HT-29 (cell line): ENCODE data around the gene HMGCR. TPM values are rescaled to one million over a fixed set of nuclear protein-coding genes. Genes with fewer than 3 reads are reported as not detected.
"Not testable (repeated sequence)": the region's sequence is repeated elsewhere in the genome, so short reads cannot be mapped to it uniquely, and the experiment has no call there.

ENCODE experiments used
- DNase-seq: peaks from one replicate; pipeline ENCODE4 v3.0.0-alpha.2; 2015; ENCODE audit warnings: low spot score
- total RNA-seq: library from RNA; depleted of rRNA; stranded (reverse); fragments of >200 nt; shearing (Covaris generic); gene quantifications from 2 replicates; pipeline ENCODE4 v1.2.3, GENCODE V29; 2014; rRNA removed

The HMGCR gene
- total RNA-seq = 56.4 and 59.7 TPM in 2 replicates

DNA sequence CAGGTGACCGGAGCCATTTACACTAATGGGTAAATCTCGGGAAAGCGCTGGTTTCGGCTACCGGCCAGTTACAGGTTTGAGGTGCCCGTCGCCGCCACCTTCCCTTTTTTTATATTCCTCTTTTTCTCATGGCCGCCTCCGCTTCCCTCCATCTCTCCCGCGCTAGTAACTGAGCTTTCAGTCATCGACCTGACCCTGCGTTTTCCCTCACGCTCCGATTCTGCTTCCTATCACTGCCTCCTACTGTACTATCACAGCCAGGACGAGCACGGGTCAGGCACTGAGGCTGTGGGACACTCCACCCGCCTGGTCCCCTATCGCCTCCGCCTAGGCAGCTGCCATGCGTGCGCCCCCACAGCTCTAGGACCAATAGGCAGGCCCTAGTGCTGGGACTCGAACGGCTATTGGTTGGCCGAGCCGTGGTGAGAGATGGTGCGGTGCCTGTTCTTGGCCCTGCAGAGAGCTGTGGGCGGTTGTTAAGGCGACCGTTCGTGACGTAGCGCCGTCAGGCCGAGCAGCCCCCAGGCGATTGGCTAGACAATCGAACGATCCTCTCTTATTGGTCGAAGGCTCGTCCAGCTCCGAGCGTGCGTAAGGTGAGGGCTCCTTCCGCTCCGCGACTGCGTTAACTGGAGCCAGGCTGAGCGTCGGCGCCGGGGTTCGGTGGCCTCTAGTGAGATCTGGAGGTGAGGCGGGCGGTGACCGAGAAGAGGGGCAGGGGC lies at the start of gene HMGCR:
Gene HMGCR (plus strand): TSS at position 606 of the 722 bp plus-strand sequence. CDS start 5,386 bp downstream, outside the sequence.
- DNase-seq = peak; percentile 99

DNA sequence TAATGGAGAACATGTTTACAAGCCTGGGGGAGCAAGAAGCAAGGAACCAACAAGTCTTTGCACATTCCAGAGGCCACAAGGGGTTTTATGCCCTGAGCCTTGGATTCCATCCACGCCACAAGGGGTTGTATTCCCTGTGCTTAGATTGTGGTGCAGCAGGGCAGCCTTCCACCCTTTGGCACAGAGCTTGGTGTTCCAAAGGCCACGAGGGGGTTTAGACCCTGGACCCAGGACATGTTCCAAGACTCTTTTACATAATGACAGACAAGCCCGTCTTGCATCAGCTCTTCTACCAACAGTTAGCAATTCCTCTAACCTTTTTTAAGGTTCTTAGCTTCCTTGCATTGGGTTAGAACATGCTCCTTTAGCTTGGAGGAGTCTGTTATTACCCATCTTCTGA lies 45.2 kb upstream of the HMGCR start:
- not testable (repeated sequence) for DNase-seq

DNA sequence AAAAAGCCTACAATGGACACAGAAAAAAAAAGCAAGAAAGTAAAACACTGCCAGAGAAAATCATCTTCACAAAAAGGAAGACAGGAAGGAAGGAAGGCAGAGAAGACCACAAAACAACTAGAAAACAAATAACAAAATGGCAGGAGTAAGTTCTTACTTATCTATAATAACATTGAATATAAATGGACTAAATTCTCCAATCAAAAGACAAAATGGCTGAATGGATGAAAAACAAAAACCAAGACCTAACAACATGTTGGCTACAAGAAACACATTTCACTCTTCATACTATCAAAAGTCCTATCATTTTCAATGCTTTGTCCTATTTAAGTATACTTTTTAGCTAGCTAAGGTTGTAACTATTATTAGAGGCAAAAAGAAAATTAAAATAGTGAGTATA lies 36.9 kb upstream of the HMGCR start:
- no peak for DNase-seq

DNA sequence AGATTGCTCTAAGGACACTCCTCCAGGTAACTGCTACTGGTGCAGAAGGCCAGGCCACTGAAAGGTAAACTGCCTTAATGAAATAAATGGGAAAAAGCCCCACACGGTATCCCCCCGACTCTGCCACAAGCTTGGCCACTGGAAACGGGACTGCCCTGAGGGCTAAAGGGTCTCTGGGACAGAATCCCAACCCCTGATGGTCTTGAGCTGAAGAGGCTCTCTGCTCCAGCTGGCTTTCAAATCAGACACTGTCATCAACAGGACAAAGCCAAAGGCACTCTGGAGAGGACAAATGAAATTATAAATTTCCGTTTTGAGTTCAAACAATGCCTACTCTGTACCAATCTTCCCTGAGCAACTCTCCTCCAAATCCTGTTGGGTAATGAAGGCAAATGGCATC lies 33.6 kb upstream of the HMGCR start:
- DNase-seq = no peak

DNA sequence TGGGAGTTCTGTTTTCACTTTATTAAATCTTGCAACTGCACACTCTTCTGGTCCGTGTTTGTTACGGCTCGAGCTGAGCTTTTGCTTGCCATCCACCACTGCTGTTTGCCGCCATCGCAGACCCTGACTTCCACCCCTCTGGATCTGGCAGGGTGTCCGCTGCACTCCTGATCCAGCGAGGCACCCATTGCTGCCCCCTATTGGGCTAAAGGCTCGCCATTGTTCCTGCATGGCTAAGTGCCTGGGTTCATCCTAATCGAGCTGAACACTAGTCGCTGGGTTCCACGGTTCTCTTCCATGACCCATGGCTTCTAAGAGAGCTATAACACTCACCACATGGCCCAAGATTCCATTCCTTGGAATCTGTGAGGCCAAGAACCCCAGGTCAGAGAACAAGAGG lies 32.5 kb upstream of the HMGCR start:
- not testable (repeated sequence) for DNase-seq

DNA sequence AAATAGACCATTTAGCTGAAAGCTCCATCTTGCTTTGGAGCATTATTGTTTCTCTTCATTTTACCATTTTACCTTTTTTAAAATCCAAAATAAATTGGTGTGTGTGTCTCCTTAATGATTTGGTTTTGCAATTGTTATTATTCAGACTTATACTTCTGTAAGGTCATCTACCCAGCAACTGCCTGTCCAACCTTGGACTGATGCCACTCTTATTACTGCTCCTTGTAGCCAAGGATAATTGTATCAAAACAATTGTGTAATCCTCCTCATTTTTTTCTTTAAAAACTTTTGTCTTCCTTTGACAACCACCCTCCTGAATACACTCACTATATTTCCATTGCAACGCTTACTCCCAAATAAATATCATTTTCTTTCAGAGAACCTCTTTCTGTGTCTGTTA lies 30.3 kb upstream of the HMGCR start:
- no peak for DNase-seq

DNA sequence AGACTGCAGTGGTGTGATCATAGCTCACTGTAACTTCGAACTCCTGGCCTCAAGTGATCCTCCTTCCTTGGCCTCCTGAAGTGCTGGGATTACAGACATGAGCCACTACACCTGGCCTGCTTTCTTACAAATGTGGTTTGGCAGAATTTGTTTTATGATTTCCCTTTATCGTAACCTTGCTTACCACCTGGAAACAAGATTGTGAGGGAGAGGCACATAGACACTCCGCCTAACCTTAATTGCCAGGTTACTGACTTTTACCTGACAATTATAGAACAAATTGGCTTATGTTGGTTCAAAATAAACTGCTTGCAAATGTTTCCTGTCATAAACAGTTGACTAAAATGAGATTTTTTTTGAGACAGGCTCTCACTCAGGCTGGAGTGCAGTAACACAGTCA lies 26.8 kb upstream of the HMGCR start:
- no peak for DNase-seq

DNA sequence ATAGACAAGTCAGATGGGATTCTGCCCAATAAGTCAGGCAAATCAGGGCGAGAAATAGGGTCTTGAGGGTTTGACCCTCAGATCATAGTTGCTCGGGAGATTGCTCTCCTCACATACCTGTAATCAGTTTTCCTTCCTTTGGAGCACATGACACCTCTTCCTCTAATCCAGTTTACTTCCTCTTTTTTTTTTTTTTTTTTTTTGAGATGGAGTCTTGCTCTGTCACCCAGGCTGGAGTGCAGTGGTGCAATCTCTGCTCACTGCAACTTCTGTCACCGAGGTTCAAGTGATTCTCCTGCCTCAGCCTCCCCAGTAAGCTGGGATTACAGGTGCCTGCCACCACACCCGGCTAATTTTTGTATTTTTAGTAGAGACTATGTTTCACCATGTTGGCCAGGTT lies 17.9 kb upstream of the HMGCR start:
- DNase-seq = not testable (repeated sequence)

DNA sequence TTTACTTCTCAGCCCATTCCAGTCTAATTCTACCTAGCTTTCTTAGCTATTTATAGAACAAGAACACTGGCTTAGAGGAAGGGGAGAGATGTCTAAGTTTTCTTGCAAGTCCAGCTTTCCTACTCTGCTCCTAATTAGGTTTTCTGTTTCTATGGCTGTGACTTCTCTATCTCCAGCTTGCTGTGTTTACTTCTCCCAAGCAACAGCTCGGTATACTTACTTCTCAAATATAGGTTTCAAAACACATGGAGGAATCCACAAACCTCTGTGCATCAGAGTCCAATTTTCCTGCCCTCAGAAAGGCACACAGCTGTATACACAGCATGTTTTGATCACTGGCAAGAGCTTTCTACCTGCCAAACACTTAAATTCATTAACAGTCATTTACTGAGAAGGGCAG lies 17.4 kb upstream of the HMGCR start:
- no peak for DNase-seq

DNA sequence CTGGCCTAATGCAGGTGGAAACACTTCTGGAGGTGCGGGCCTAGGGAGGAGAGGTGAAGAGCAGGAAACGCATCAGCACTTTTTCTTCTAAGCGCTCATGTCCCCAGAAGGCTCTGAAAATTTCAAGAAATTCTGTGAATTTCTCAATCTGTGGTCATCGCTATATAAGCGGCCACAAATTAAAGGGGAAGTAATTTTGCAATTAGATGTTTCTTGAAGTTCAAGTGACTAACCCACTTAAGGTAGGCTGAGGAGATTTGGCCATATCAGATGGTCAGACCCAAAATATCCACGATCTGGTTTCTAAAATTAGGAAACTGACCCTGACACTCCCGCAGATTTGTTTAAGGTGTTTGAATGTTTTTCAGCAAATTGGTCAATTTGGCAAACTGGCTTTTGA lies 16.6 kb upstream of the HMGCR start:
- DNase-seq = no peak

DNA sequence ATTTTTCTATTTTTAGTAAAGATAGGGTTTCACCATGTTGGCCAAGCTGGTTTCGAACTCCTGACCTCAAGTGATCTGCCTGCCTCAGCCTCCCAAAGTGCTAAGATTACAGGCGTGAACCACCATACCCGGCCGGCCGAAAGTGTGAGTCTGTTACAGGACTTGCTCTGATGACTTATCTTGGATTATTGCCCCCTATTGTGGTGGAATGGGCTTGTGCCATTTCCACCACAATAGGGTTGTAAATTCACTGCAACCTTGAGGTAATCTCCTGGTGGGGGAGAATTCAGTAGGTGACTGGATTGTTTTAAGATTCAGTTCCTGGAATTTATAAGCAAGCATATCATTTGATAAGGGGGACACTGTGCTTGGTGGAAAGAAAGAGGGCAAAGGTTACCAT lies 15.0 kb upstream of the HMGCR start:
- DNase-seq = no peak

DNA sequence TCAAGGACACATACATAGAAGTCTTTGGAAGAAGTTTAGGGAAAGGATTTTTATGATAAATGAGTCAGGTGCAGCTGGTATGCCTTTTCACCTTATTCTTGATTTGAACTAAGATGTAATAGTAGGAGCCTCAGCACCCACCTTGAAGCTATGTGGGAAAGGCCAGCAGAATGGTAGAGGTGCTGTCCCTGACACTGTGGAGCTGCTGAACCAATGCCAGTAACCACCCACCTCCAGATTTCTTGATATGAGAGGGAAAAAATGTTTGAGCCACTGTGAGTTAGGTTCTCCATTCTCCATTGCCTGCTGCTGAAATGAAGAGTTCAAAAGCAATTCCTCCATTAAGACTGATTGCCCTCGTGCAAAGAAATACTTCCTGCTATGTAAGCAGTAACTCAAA lies 12.2 kb upstream of the HMGCR start:
- no peak for DNase-seq

DNA sequence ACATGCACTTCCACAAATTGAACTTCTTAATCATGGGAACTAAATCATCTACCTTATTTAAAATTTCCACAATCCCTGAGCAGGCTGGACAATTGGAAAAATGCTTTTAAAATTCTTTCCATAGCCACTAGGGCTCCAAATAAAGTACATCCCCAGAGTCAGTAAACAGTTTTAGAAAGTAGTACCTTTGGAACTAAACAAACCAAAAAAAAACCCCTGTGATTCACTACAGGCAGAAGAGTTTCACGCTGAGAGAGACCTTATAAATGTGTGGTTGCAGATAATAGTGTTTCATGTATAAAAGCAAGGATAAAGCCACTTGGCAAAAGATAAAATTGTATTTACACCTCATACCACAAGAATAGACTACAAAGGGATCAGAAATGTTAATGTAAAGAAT lies 11.8 kb upstream of the HMGCR start:
- DNase-seq = no peak

DNA sequence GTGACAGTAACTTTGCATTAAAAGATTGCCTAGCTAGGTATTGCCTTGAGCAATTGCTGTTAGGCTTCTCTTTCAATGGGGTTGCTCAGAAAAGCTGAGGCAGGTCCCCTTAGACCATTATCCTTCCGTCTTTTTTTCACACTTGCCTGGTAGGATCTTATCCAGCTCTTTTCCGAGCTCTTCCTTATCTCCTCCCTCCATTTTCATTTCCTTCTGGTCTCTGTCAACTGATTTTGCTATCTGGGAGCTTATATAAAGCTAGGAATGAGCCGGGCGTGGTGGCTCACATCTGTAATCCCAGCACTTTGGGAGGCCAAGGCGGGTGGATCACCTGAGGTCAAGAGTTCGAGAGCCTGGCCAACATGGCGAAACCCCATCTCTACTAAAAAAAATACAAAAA lies 6.6 kb upstream of the HMGCR start:
- DNase-seq = no peak

DNA sequence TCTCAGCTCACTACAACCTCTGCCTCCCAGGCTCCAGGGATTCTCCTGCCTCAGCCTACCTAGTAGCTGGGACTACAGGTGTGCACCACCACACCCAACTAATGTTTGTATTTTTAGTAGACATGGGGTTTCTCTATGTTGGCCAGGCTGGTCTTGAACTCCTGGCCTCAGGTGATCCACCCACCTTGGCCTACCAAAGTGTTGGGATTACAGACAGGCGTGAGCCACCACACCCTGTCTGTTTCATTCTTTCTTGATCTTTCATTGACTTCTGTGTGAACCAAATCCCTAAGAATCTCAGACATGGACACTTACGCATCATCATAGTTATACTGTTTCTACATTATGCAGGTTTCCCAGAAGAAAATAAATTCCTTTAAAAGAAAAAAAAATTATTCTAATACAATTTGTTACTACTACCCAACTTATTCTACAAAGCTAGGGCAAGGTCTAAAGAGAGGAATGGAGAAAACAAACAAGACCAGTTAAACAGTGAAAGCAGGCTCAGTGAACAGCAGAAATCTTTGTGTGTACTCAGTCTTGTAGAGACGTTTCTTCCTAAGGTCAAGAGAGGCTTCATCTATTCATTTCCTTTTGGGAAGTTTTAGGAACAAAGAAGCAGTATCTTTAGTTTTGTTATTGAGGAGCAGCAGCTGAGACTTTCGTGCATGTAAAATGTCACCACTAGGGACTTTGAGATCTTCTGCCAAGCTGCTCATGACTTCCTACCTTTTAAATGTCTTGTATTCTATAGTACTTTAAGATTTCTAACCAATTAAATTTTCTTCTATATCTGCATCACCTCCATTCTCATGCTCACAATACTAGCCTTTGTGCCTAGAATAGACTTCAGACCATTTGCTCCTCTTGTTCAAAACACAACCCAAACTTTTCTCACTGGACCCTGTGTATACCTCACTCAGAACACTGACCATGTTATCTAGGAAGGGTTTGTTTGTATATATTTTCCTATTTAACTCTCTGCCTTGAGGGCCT lies 5.6 kb upstream of the HMGCR start:
- DNase-seq = peak; percentile 10

DNA sequence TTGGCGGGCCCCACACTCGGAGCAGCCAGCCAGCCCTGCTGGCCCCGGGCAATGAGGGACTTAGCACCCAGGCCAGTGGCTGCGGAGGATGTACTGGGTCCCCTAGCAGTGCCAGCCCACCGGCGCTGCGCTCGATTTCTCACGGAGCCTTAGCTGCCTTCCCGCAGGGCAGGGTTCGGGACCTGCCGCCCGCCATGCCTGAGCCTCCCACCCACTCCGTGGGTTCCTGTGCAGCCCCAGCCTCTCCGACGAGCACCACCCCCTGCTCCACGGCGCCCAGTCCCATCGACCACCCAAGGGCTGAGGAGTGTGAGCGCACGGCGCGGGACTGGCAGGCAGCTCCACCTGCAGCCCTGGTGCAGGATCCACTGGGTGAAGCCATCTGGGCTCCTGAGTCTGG lies 3.3 kb upstream of the HMGCR start:
- not testable (repeated sequence) for DNase-seq

DNA sequence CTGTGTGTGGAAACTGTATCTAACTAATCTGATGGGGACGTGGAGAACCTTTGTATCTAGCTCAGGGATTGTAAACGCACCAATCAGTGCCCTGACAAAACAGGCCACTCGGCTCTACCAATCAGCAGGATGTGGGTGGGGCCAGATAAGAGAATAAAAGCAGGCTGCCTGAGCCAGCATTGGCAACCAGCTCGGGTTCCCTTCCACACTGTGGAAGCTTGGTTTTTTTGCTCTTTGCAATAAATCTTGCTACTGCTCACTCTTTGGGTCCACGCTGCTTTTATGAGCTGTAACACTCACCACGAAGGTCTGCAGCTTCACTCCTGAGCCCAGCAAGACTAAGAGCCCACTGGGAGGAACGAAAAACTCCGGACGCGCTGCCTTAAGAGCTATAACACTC lies 2.6 kb upstream of the HMGCR start:
- DNase-seq = not testable (repeated sequence)

DNA sequence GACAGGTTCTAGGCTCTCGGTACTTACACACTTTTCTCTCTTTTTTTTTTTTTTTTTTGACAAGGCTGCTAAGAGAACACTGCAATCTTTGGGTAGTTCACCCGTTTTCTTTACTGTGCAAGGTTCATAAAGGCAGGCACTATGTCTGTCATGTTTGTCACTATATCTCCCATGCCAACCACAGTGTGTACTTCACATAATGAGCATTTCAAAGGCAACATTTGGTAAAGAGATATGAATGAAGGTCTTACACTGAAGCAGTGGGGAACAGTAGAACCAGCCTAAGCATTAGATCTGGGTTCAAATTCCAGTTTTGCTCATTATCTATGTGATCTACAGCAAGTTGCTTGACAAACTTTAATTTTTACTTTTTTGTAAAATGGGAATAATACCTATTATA lies 1.5 kb upstream of the HMGCR start:
- DNase-seq = no peak

DNA sequence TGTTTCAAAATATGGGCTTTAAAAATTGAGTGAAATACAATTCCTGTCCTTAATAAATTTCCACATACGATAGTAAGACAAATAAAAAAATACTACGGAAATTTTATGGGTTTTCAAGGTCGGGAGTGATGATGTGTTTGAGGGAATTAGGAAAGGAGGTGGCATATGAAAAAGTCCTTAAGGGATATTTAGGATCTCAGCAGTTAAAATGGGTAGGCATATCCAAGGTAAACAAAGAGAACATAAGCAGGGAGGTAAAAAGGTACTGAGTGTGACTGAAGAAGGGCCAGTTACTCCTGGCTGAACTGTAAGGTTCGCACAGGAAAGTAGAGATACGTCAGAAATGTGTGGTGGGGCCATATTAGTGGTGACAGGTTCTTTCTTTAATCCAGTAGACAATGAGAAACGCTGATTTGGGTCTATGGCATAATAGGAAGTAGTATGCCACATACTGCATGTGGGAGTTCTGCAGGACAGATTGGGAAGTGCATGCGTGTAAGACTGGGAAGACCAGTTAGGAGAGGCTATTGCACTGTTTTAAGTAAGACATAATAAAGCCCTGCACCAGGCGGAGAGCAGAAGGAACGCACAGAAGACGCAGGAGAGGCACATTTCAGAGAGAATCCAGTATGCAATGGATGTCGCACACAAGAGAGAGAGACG lies 937 bp upstream of the HMGCR start:
- DNase-seq = peak; percentile 83

DNA sequence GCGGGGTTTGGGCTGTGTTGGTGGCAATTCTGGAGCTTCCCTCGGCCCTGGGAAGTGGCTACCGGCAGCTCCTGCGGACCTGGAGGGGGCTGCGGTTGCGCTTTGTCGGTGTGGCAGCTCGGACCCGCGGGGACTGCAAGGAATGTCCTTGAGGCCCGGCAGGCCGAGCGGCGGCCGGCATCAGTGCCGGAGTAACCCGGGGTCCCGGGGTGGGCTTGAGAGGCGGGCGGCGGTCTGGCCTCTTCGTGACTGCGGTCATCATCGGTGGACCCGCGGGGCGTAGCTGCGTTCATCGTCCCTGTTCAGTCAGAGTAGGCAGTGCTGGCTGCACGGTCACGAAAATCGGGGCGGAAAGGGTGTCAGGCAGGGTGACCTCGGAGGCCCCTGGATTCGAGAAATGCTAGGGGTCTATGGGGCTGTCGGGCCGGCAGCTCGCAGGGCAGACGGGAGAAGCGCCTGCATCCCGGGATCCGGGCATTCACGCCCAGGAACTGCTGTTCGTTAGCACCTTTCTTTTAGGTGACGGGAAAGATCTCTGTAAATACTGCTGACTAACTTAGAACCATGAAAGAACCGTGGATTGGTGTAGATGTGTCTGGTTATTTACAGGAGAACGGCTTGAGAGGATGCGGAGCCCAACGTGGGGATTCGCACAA lies 474 bp downstream of the HMGCR start:
- DNase-seq = peak; percentile 42

DNA sequence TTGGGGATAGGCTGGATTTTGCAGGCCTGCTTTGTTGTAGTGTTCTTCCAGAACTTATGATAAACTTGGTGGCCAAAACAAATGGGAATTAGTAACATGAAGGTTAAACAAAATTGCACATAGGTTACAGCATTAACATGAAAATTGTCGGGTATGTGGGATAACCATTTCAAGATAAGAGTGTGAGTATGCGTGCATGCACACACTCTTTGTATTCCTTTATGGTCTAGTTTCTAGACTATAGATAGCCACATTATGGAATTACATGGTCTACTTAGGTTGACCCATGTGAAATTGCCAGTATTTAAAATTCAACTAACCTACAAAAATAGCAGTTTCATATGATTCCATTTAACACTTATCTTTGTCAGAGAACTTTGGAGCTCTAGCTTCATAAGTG lies 1.4 kb downstream of the HMGCR start:
- peak; percentile 17 for DNase-seq
